Measurements from ENCODE around the gene SMG7. TPM values are rescaled to one million over a fixed set of nuclear protein-coding genes. Genes with fewer than 3 reads are reported as not detected.

Gene SMG7
- total RNA-seq, 2 experiments from 2014 or later: 74.8 to 76.8 TPM

DNA sequence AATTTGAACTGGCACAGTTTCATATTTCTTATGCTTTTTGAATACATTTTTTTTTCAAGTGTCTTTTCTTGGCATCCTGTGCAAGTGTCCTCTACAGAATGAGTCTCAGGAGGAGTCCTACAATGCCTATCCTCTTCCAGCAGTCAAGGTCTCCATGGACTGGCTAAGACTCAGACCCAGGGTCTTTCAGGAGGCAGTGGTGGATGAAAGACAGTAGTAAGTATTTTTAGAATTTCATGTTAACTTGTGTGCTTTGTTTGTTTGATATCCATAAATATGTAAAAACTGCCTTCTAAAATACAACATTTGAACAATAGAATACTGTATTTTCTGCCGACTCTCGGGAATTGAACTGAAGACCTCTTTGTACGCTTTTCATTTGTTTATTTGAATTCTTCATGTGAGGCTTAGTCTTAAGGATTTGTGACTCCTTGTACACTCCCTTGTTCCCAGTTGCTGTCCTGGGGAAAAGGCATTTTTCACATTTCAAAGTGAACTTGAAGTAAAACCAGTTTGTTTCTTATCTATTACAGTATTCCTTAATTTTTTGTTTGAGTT, 61.4 kb downstream of the SMG7 start:
- Mint-ChIP-seq H3K4me3 (no peak overlapping the region), H3K4me1 (peaks cover 6% of the 10 kb centered on the region), H3K9me3 (no peaks in the 10 kb centered on the region), H3K36me3 (ENCODE audit: low read depth) (peaks cover 67% of the 10 kb centered on the region), H3K27me3 (no peaks in the 10 kb centered on the region), H3K27ac (no peak overlapping the region)
- CTCF ChIA-PET: no interaction called here
- DNase-seq: no peak
- POLR2A ChIA-PET: no interaction called here

DNA sequence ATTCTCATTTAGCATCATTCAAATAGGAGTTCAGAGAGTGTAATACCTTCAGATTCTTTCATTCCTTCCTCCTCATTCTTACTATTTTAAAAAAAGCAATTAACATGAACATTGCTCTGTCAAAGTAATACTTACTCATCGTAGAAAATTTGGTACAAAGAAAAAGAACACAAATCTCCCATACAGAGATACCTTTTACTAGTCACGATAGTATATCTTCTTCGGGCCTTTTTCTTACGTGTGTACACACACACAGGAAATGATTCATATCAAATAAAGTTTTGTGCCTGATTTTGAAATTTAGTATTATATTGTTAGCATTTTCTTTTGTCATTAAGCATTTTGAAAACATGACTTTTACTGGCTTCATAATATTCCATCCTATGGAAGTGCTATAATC, 65.1 kb downstream of the SMG7 start:
- no peak overlapping the region for H3K4me3 Mint-ChIP-seq
- ChIA-PET CTCF (no interaction called here), POLR2A (no interaction called here)
- H3K9me3 Mint-ChIP-seq: no peaks in the 10 kb centered on the region
- peaks cover 72% of the 10 kb centered on the region for H3K36me3 Mint-ChIP-seq (ENCODE audit: low read depth)
- no peaks in the 10 kb centered on the region for H3K27me3 Mint-ChIP-seq
- DNase-seq: no peak
- H3K27ac Mint-ChIP-seq: no peak overlapping the region
- H3K4me1 Mint-ChIP-seq: peaks cover 11% of the 10 kb centered on the region

DNA sequence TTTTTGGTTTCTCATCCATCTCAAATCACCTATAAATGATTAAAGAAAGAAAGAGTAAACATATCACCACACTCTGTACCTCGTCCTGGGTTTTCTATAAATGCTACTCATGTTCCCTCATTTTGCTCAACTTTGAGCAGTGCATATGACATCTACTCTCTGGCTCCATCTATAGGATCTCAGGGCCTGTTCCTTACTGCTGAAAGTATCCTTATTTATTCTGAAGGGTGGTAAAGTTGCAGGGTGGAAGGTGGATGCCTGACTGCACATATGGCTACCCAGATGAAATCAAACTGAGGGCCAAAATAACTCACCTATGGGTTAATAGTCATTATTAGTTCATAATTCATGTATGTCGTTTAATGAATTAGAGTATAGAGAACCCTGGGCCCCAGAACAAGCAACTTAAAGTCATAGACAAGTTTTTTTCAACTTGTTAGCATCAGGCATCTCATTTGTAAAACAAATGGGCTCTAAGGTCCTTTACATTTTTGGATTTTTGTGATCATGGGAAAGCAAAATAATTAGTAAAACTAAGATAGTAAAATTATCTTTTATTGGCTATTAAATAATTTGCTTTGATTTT, 71.4 kb downstream of the SMG7 start:
- CTCF ChIA-PET: no interaction called here
- Mint-ChIP-seq H3K27ac (no peak overlapping the region), H3K4me3 (no peak overlapping the region), H3K9me3 (no peaks in the 10 kb centered on the region), H3K4me1 (peaks cover 15% of the 10 kb centered on the region), H3K36me3 (ENCODE audit: low read depth) (peaks cover 74% of the 10 kb centered on the region), H3K27me3 (no peaks in the 10 kb centered on the region)
- no peak for DNase-seq
- POLR2A ChIA-PET: no interaction called here

DNA sequence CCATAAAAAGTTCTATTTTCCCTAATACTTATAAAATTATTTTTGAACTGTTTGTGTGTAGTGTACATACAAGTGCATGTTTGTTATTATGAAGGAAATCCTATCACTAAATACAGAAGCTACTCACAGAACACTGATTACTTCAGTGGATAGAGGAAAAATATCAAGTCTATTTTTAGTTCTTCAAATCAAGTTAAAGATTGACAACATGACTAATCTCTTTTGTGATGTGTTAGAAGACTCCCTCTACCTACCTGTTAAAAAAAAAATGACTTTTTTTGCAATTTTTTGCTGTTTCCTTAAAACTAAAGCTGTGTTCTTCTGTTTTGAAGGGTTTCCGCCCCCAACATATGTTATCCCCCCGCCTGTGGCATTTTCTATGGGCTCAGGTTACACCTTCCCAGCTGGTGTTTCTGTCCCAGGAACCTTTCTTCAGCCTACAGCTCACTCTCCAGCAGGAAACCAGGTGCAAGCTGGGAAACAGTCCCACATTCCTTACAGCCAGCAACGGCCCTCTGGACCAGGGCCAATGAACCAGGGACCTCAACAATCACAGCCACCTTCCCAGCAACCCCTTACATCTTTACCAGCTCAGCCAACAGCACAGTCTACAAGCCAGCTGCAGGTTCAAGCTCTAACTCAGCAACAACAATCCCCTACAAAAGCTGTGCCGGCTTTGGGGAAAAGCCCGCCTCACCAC, 72.4 kb downstream of the SMG7 start:
- POLR2A ChIA-PET: no interaction called here
- no peak for DNase-seq
- CTCF ChIA-PET: interaction anchor here (1.5 kb wide), 2 partner anchors 9 to 36 kb away, joined by 4 to 6 read pairs; no protein-coding TSS in a partner anchor
- H3K36me3 Mint-ChIP-seq (ENCODE audit: low read depth): peaks cover 75% of the 10 kb centered on the region
- no peaks in the 10 kb centered on the region for H3K27me3 Mint-ChIP-seq
- H3K9me3 Mint-ChIP-seq: no peaks in the 10 kb centered on the region
- peaks cover 15% of the 10 kb centered on the region for H3K4me1 Mint-ChIP-seq
- no peak overlapping the region for H3K4me3 Mint-ChIP-seq
- no peak overlapping the region for H3K27ac Mint-ChIP-seq

DNA sequence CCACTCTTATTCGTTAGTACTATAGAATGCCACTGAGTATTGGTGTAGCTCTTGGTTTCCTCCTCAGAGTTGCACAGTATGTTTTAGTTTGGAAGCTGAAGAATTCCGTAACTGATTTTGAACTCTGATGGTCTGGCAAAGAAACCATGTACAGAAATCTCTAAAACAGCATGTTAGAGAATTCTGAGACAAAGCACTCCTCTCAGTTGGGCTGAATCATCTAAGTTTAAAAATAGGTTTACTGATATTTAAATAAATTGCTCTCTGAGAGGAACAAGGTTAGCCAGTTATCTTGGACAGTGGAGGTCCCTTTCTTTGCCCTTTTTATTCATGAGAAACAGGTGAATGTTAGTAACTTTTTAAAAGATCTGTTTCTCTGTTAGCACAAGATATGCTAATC, 74.1 kb downstream of the SMG7 start:
- peaks cover 80% of the 10 kb centered on the region for H3K36me3 Mint-ChIP-seq (ENCODE audit: low read depth)
- H3K27ac Mint-ChIP-seq: no peak overlapping the region
- CTCF ChIA-PET: interaction anchor here (1.3 kb wide), 1 partner anchor 76 kb away, joined by 3 read pairs; no protein-coding TSS in a partner anchor

DNA sequence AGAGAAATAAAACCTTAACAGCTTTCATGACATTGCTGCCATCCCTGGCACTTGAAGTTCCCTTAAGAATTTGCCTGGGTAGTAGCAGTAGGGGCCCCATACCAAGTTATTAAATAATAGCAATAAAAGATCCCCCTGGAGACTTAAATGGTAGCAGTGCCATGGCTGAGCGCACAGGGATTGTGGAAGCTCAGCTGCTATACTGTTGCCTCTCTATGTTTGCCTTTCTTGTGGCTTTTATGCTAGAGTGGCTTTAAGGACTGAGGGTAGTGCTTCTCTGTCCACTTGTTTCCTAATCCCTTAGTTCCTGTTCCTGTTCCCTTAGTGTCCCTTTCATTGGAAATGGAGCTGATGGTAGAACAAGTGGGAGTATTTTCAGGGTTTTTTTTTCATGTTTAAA, 75.8 kb downstream of the SMG7 start:
- H3K4me3 Mint-ChIP-seq: no peak overlapping the region
- CTCF ChIA-PET: interaction anchor here (0.6 to 1.4 kb wide), 3 partner anchors 9 to 409 kb away, joined by 3 to 5 read pairs (median 4); no protein-coding TSS in a partner anchor
- peaks cover 11% of the 10 kb centered on the region for H3K4me1 Mint-ChIP-seq
- H3K27ac Mint-ChIP-seq: no peak overlapping the region
- H3K36me3 Mint-ChIP-seq (ENCODE audit: low read depth): peaks cover 84% of the 10 kb centered on the region
- no peaks in the 10 kb centered on the region for H3K9me3 Mint-ChIP-seq
- DNase-seq: no peak
- H3K27me3 Mint-ChIP-seq: no peaks in the 10 kb centered on the region
- POLR2A ChIA-PET: interaction anchor here (1.4 kb wide), 1 partner anchor 69 kb away, joined by 4 read pairs; no protein-coding TSS in a partner anchor

More for the DNA sequence above, 74.1 kb downstream of the SMG7 start:
- no peak overlapping the region for H3K4me3 Mint-ChIP-seq
- H3K9me3 Mint-ChIP-seq: no peaks in the 10 kb centered on the region
- H3K4me1 Mint-ChIP-seq: peaks cover 15% of the 10 kb centered on the region
- POLR2A ChIA-PET: interaction anchor here (1.4 kb wide), 1 partner anchor 68 kb away, joined by 4 read pairs; no protein-coding TSS in a partner anchor
- DNase-seq: no peak
- H3K27me3 Mint-ChIP-seq: no peaks in the 10 kb centered on the region

DNA sequence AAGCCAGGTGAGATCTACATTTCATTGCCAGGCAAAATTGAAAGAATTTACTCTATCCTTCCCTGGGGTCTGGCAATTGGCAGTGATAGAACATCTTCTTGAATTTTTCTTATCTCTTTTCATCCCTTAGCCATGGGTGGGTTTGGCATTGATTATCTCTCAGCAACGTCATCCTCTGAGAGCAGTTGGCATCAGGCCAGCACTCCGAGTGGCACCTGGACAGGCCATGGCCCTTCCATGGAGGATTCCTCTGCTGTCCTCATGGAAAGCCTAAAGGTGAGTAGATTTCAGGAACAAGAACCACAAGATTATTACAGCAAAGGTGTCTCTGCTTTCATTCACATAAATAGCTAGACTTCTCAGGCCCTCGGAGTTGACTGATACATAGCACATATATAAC, 78.6 kb downstream of the SMG7 start:
- no peaks in the 10 kb centered on the region for H3K27me3 Mint-ChIP-seq
- no peak overlapping the region for H3K4me3 Mint-ChIP-seq
- no peak overlapping the region for H3K27ac Mint-ChIP-seq
- CTCF ChIA-PET: no interaction called here
- DNase-seq: no peak
- H3K4me1 Mint-ChIP-seq: peaks cover 9% of the 10 kb centered on the region
- no peaks in the 10 kb centered on the region for H3K9me3 Mint-ChIP-seq
- H3K36me3 Mint-ChIP-seq (ENCODE audit: low read depth): peaks cover 83% of the 10 kb centered on the region
- POLR2A ChIA-PET: no interaction called here

DNA sequence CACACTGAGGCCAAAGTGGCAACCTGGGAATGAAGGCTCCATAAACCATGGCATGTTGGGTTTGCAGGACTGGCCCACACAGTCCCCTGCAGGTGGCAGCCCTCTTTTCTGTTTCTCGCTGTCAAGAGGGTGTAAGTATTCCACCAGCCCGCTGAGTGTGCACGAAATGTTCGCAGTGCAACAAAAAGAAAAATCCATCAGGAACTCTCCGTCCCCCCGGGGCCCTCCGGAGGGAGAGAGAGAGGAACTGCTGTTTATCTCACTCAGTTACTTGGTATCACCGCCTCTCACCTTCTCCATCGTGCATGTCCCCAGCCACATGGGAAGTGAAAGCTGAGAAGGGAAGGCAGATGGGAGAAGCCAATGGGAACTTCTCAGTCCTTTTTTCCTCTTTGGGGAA, 79.6 kb downstream of the SMG7 start:
- Mint-ChIP-seq H3K4me3 (no peak overlapping the region), H3K9me3 (no peaks in the 10 kb centered on the region), H3K27me3 (no peaks in the 10 kb centered on the region), H3K4me1 (peaks cover 6% of the 10 kb centered on the region), H3K36me3 (ENCODE audit: low read depth) (peaks cover 78% of the 10 kb centered on the region), H3K27ac (no peak overlapping the region)
- no peak for DNase-seq
- ChIA-PET POLR2A (no interaction called here), CTCF (interaction anchor here (0.6 kb wide), 1 partner anchor 486 kb away, joined by 3 read pairs; no protein-coding TSS in a partner anchor)

DNA sequence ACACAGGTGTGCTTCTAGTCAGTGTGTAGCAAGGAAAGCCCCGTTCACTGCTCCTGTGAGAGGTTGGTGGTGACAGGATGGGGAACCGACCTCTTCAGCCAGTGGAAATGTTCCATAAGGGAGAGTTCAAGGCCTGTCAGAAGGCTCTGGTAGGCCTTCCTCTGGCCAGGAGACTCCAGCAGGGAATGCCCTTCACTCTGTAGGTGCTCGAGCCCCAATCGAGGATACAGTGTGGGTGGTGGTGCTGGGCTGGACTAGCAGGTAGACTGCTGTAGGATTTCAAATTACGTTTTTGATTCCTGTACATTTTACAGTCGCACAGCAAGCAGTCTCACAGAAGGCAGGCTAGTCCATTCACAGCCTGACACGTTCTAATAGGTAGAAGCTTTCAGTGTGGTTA, 80.1 kb downstream of the SMG7 start:
- Mint-ChIP-seq H3K9me3 (no peaks in the 10 kb centered on the region), H3K4me1 (peaks cover under 1% of the 10 kb centered on the region), H3K4me3 (no peak overlapping the region), H3K27ac (no peak overlapping the region), H3K27me3 (no peaks in the 10 kb centered on the region), H3K36me3 (ENCODE audit: low read depth) (peaks cover 78% of the 10 kb centered on the region)
- DNase-seq: no peak
- ChIA-PET POLR2A (no interaction called here), CTCF (no interaction called here)

DNA sequence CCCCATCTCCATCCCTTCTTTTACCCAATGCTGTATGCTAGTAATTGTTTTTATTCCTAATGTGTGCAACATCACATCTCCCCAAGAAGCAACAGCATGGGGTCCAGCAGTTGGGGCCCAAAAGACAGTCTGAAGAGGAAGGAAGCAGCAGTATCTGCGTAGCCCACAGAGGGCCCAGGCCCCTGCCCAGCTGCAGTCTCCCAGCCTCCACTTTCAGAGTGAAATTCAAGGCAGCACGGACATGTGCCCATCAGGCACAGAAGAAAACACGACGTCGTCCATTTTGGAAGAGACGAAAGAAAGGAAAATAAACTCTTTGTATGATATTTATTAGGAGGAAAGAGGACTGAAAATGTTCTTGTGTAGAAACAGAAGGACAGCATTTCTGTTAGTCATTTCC, 80.6 kb downstream of the SMG7 start:
- Mint-ChIP-seq H3K36me3 (ENCODE audit: low read depth) (peaks cover 80% of the 10 kb centered on the region), H3K9me3 (no peaks in the 10 kb centered on the region), H3K27ac (no peak overlapping the region), H3K27me3 (no peaks in the 10 kb centered on the region), H3K4me3 (no peak overlapping the region), H3K4me1 (no peaks in the 10 kb centered on the region)
- CTCF ChIA-PET: no interaction called here
- no peak for DNase-seq
- POLR2A ChIA-PET: interaction anchor here (1.5 kb wide), 1 partner anchor 37 kb away, joined by 5 read pairs; the partner anchor contains the start of gene NCF2

DNA sequence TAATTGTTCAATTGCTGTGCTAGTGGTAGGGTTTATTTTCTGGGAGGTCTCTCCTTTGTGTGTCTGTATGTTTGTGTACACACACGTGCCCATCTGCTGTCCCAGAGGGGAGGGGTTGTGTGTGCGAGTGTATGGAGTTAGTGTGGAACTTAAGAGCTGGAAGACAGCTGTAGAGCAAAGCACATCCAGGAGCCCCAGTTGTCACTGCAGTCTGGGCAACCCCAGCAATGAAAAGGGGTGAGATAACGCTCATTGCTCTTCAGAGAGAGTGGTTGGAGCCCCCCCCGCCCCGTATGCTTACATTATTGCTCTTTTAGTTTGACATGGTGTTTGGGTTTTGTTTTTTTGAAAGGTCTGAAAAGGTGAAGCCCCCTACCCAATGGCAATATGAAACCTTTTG, 81.0 kb downstream of the SMG7 start:
- Mint-ChIP-seq H3K36me3 (ENCODE audit: low read depth) (peaks cover 81% of the 10 kb centered on the region), H3K27ac (no peak overlapping the region)

DNA sequence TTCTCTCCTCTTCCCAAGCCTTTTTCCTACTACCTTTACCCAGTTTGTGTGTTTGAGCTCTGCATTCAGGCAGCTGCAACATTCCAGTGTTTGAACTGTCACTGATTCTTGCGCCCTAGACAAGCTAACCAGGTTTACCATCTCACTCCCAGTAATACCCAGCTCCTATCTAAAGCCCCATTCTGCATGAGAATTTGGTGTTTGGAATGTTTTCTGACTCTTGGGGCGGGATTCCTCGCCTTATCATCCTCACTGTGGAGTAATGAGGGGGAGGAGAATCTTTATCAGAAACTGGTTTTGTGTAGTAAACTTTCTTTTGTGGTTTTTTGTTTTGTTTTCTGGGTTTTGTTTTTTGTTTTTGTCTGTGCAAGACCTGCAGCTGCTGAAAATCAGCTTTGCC, 81.5 kb downstream of the SMG7 start:
- DNase-seq: no peak
- H3K4me3 Mint-ChIP-seq: no peak overlapping the region
- H3K27me3 Mint-ChIP-seq: no peaks in the 10 kb centered on the region
- H3K4me1 Mint-ChIP-seq: no peaks in the 10 kb centered on the region
- POLR2A ChIA-PET: interaction anchor here (1.4 to 1.5 kb wide), 2 partner anchors 15 to 36 kb away, joined by 3 to 5 read pairs; partner anchors contain the start of gene NCF2
- no peak overlapping the region for H3K27ac Mint-ChIP-seq
- CTCF ChIA-PET: no interaction called here
- peaks cover 80% of the 10 kb centered on the region for H3K36me3 Mint-ChIP-seq (ENCODE audit: low read depth)
- H3K9me3 Mint-ChIP-seq: no peaks in the 10 kb centered on the region

More for the DNA sequence above, 81.0 kb downstream of the SMG7 start:
- POLR2A ChIA-PET: interaction anchor here (1.4 to 1.5 kb wide), 2 partner anchors 14 to 36 kb away, joined by 3 to 5 read pairs; partner anchors contain the start of gene NCF2
- H3K9me3 Mint-ChIP-seq: no peaks in the 10 kb centered on the region
- H3K4me1 Mint-ChIP-seq: no peaks in the 10 kb centered on the region
- CTCF ChIA-PET: no interaction called here
- H3K27me3 Mint-ChIP-seq: no peaks in the 10 kb centered on the region
- H3K4me3 Mint-ChIP-seq: no peak overlapping the region
- DNase-seq: no peak

DNA sequence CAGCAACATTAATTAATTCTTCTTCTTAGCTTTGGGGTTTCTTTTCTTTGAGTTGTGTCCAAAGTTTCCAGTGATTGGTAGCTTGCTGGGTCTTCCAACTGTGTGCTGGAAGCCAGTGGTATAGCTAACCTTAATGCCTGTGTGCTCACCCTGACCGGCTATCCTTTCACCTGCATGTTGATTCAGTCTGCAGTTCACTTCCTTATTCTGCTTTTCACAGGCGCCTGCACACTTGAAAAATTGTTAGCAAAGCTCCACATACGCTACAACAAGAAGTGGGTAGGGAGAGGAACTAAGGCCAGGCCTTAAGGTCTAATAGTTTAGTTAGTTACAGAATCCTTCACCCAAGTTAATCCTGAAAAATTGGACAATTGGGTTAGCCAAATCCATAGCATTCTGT, 82.3 kb downstream of the SMG7 start:
- Mint-ChIP-seq H3K27ac (no peak overlapping the region), H3K27me3 (no peaks in the 10 kb centered on the region)
- CTCF ChIA-PET: no interaction called here

More for the DNA sequence above, 82.3 kb downstream of the SMG7 start:
- POLR2A ChIA-PET: interaction anchor here (1.4 kb wide), 1 partner anchor 15 kb away, joined by 3 read pairs; no protein-coding TSS in a partner anchor
- H3K4me3 Mint-ChIP-seq: no peak overlapping the region
- no peaks in the 10 kb centered on the region for H3K4me1 Mint-ChIP-seq
- peaks cover 74% of the 10 kb centered on the region for H3K36me3 Mint-ChIP-seq (ENCODE audit: low read depth)
- H3K9me3 Mint-ChIP-seq: no peaks in the 10 kb centered on the region
- DNase-seq: no peak
